Right lobe of liver (tissue), 4 donors: ENCODE results near the gene KLF14.

Experiments
- POLR2A ChIP-seq: fragments of 450-650 bp; IDR thresholded peaks from one replicate; pipeline ENCODE4 v1.6.1; 2017; ENCODE audit warnings: antibody characterized with exemption, mild to moderate bottlenecking
- TF ChIP-seq, protein P1 (sequence below), 4 donors: fragments of 200-600 bp in 3 of 4; fragments of 450-650 bp in 1 of 4; IDR thresholded peaks; one replicate each; pipeline versions ENCODE4 v1.5.1 to v1.8.0; 2016 to 2022; ENCODE audit warnings: antibody characterized with exemption in 4 of 4, mild to moderate bottlenecking in 2 of 4
- donor health status: DM: no; HTN: no; CAD: no.
- donor health status: DM: no; HTN: no; CAD: no.
- donor health status: DM: no; HTN: yes; CAD: no.

DNA sequence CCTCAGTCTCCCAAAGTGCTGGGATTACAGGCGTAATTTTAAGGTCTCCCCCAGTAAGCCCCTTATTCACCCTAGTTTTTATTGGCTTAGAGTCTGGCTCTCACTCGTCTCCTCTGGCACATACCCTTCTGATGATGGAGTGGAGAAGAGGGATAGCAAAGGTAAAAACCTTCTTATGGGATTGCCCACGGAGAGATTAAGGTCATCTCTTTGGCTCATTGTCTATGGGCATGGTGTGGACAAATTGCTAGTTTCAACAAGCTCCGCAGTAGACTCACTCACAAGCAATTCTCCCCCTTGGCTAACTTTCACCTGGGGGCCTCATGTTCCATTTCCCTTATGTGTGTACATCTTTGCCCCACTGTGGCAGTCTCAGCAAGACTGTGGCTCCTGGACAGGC, 25.2 kb downstream of the KLF14 start:
- TF ChIP-seq, protein P1, sequence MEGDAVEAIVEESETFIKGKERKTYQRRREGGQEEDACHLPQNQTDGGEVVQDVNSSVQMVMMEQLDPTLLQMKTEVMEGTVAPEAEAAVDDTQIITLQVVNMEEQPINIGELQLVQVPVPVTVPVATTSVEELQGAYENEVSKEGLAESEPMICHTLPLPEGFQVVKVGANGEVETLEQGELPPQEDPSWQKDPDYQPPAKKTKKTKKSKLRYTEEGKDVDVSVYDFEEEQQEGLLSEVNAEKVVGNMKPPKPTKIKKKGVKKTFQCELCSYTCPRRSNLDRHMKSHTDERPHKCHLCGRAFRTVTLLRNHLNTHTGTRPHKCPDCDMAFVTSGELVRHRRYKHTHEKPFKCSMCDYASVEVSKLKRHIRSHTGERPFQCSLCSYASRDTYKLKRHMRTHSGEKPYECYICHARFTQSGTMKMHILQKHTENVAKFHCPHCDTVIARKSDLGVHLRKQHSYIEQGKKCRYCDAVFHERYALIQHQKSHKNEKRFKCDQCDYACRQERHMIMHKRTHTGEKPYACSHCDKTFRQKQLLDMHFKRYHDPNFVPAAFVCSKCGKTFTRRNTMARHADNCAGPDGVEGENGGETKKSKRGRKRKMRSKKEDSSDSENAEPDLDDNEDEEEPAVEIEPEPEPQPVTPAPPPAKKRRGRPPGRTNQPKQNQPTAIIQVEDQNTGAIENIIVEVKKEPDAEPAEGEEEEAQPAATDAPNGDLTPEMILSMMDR (IDR thresholded peaks at IDR 0.05) = no peak
- no peak for TF ChIP-seq POLR2A
